Stimulated activated CD8-positive, alpha-beta memory T cell treated with anti-CD3 and anti-CD28 coated beads, Interleukin-2, amount 100 ng/mL, for 1 hour (primary cell): ENCODE measurements around the gene CERS4.
A peak's percentile ranks its signal among the peaks of the same experiment; 100 is the strongest.
"Not testable (repeated sequence)": the region's sequence is repeated elsewhere in the genome, so short reads cannot be mapped to it uniquely, and the experiment has no call there.

Experiments used
- DNase-seq, 2 donors: peaks; one replicate each; pipeline ENCODE4 v3.0.0-alpha.2; 2020; ENCODE audit warnings: low read depth in 2 of 2

The CERS4 gene

DNA sequence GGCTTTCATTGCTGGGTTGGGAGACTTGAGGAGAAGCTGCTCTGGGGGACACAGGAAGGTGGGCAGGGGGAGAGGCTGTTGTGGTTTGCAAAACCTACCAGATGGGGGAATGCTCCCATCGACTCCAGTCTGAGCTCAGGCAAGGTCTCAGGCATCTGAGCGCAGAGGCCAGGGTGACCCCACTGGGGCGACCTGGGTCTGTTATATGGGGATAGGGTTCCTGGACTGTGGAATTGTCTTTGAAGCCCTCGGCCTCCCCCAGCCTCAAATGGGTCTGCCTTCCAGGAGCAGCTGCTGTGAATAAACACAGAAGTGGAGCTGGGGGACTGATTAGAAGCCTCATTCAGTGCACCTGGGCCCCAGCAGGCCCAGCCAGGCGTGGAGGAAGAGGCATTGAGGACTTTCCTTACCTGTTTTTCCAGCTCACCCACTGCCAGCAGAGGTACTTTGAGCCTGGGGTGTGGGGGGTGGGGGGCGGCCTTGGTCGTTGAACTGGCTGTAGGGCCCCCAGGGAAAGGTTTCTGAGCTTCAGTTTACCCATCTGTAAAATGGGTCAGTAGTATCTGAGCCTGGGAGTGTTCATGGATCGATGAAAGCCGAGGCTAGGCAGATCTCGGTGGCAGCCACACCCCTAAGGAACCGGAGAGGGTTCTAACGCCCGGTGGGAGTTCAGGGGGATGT, 1.4 kb downstream of the CERS4 start:
- no peak for DNase-seq

DNA sequence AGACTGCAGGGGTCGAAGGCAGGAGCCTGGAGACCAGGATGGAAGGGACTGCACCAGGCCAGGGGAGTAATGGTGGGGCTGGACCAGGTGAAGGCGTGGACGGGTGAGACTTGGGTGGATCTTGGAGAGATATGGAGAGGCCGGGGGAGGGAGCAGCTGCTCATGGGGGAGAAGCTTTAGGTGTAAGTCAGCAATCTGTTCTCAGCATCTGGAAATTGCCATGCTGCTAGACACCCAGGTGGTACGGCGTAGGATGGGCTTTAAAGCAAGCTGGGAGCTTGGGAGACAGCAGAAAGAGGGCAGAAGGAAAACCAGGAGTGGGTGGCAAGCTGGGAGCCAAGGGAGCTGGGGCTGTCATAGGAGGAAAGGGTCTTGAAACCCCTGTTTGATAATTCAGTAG, 3.0 kb downstream of the CERS4 start:
- no peak for DNase-seq

GRCh38 chr19:8212916-8213315, 3.7 kb downstream of the CERS4 start:
- no peak for DNase-seq

GRCh38 chr19:8213827-8214672, 4.9 kb downstream of the CERS4 start:
- DNase-seq, result no peak

DNA sequence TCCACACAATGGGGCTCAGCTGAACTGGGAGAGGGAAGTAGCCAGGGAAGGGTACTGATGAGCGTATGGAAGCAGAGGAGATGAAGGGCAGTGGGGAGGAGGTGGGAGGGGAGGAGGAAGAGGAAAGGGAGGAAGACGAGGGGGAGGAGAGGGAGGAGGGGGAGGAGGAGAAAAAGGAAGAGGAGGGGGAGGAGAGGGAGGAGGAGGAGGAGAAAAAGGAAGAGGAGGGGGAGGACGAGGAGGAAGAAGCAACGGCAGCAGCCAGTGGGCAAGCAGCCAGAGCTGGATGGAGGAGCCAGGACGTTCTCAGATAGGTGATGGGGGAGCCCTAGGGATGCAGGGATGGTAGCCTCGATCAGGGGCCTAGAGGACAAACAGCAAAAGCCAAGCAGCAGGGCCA, 5.6 kb downstream of the CERS4 start:
- DNase-seq, result no peak

- no peak for DNase-seq
Measured at GRCh38 chr19:8215783-8216182, 6.6 kb downstream of the CERS4 start.

DNA sequence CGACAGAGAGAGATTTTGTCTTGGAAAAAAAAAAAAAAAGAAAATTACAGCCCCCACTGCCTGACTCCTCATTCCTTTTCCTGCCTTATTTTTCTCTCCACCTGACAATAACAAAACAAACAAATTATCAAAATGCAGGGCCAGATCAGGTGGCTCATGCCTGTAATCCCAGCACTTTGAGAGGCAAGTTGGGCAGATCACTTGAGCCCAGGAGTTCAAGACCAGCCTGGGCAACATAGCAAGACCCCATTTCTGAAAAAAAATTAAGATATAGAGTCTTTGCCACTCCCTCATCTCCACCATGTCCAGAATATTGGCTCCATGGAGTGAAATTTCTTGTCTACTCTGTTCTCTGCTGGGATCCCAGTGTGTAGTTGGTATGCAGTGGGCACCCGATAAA, 7.2 kb downstream of the CERS4 start:
- no peak for DNase-seq

DNA sequence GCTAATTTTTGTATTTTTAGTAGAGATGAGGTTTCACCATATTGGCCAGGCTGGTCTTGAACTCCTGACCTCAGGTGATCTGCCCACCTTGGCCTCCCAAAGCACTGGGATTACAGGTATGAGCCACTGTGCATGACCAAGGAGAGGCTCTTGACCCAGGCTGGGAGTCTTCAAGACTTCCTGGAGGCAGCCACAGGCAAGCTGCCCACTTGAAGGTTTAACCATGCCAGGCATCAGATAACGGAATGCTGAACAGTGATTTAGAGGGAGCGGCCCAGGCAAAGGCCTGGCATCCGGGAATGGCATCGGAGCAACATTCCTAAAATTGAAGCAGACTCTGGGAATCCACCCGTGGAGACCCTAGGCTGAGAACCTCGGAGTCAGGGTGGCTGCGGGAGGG, 9.0 kb downstream of the CERS4 start:
- DNase-seq, result not testable (repeated sequence)

- DNase-seq, result no peak
Measured at GRCh38 chr19:8220481-8220880, 11.3 kb downstream of the CERS4 start.

DNA sequence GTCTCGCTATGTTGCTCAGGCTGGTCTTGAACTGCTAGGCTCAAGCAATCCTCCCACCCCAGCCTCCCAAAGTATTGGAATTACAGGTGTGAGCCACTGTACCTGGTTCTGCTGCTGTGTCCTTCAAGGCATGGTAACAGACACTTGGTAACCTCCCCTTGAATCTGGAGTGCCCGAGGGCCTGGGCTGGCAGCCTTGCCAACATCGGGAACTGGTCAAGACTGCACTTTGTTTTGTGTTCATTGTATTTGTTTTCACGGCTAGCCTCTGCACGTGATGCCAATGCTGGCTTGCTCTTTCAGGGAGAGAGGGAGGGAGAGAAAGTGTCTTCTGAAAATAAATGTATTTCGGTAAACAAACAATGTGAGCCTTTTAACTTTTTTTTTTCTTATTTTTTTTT, 12.0 kb downstream of the CERS4 start:
- no peak for DNase-seq

GRCh38 chr19:8223442-8223841, 14.3 kb downstream of the CERS4 start:
- DNase-seq, result not testable (repeated sequence)

- no peak for DNase-seq
Measured at GRCh38 chr19:8224394-8225145, 15.4 kb downstream of the CERS4 start.

DNA sequence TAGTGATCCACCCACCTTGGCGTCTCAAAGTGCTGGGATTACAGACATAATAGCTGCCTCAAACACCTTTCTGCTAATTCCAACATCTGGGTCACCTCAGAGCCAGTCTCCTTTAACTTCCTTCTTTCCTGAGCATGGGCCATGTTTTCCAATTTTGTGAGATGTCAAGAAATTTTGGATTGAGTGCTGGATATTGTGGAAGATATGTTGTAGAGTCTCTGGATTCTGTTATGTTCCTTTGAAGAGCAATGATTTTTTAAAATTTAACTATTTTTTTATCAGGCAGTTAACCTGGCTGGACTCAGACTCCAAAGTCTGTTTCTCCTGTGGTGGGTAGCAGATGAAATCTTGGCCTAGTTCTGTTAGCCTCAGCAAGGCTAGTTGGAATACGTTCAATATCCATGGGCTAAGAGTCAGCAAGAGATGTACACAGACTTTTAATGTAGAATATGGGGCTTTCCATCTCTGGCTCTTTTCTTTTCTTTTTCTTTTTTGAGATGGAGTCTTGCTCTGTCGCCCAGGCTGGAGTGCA, 22.0 kb downstream of the CERS4 start:
- no peak for DNase-seq

DNA sequence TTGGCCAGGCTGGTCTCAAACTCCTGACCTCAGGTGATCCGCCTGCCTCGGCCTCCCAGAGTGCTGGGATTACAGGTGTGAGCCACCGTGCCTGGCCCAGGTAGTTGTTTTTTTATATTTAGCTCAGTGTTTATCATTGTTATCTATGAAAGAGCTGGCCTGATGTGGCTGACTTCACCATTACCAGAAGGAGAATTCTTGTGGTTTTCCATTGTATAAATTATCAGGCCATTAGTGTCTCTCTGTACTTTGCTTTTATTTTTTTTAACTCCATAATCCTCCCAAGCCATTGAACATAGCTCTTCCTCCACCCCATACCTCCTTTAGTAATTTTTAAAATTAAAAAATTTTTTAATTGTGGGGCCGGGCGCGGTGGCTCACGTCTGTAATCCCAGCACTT, 24.2 kb downstream of the CERS4 start:
- DNase-seq, result no peak

GRCh38 chr19:8237026-8237425, 27.9 kb downstream of the CERS4 start:
- DNase-seq, result no peak

DNA sequence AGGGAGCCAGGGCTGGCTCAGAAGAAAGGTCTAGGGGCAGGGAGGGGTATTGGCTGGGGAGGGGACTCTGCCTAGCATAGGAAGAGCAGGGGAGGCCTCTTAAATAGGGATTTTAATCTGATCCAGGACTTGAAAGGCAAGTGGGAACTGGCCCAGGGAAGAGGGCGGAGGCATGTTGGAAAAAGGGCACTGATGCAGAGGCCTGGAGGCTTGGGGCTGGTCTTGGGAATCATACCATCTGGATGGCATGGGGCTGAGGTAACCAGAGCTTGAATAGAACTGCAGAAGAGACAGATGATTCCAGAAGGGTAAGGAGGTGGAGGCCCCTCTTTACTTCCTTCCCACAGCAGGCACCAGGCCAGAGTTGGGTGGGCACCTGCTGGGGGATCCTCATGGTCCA, 29.1 kb downstream of the CERS4 start:
- DNase-seq, result no peak

DNA sequence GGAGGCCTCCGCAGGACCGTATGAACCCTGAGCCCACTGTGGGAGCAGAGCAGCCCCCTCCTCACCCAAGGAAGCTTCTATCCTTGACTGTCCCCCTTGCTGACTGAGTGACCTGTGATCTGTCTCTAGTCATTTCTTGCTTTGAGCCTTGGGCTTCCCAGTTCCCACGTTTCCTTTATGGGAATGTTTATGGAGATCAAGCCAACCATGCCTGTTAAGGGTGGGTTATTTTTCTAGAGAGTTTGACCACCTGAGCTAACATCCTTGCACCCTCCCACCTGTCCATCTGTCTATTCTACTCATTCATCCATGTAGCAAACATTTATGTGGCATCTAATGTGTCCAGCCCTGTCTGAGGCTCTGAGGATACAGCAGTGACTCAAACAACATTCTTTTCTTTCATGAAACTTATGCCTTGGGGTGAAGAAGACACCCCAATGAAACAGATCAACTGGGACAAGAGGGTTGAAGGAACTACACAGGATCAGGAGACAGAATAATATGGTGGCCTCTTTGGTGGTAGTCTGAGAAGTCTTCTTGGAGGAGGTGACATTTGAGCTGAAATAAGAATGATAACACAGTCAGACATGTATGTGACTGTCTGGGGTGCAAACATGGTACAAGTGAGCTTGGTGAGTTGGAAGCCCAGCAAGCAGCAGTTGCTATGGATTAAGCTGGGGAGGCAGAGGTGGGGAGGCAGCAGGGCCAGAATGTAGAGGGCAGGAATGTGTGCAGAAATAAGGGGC, 30.5 kb downstream of the CERS4 start:
- DNase-seq, result no peak

- peak; percentile 29 to 40 for DNase-seq
Measured at GRCh38 chr19:8240274-8241229, 31.4 kb downstream of the CERS4 start.

GRCh38 chr19:8241646-8242045, 32.5 kb downstream of the CERS4 start:
- DNase-seq, result no peak

DNA sequence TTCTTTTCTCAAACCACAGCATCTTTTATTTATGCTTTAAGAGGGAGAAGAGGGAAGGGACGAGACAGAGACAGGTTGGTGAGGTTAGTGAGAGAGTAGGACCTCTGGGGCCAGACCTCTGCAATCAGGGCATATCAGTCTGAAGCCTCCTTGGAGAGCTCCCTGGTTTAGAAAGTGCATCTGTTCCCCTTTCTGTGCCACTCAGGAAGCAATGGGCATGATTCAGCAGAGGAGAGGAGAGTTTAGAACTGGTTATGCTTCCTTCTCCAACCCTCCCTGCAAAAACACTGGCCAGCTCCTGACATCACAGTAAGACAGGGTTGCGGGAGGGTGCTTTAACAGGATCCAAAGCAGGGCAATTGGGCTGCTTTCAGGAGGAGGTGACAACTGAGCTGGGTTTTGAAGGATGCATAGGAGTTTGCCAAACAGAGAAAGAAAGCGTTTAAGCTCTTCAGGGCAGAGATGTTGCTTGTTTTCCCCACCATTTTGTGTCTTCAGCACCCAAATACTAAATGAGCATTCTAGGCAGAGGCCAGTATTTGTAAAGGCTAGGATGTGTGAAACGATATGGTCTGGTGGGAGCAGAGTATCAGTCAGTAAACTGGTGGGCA, 33.1 kb downstream of the CERS4 start:
- no peak for DNase-seq
